ENCODE results near the gene ZNF835. TPM values are rescaled to one million over a fixed set of nuclear protein-coding genes. Genes with fewer than 3 reads are reported as not detected.
A peak's percentile ranks its signal among the peaks of the same experiment; 100 is the strongest.

Gene ZNF835
- polyA plus RNA-seq (2013, experiment 1 of 2) = not detected
- polyA plus RNA-seq (2013, experiment 2 of 2) = not detected

DNA sequence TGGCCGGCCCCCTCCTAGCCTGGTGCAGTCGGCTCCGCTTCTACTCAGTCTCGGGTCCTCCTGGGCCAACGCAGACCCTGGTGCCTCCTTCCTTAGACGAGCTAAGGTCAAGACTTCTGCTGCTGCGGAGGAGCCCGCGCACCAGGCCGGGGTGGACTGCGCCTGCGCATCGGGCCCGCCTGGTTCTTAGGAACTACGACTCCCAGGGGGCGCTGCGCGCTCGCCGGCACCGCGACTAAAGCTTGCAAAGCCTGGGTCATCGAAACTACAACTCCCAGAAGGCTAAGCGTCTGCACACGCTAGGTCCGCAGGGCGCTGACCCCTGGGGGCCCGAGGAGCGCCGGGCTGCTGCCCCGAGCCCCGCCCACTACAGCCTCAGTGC is at the start of gene ZNF835:
Gene ZNF835 (minus strand): TSS at position 145 of the 382 bp plus-strand sequence. CDS start 6,559 bp downstream, outside the sequence.
- H2BK120ac ChIP-seq (ENCODE audit: low read depth, low read length) = no peak within 1 kb of the TSS
- no peak within 1 kb of the TSS for H2AFZ ChIP-seq (ENCODE audit: low read depth, low read length)
- 42% methylated on average over 32 of the region's 32 CpGs for WGBS
- H3K36me3 ChIP-seq (ENCODE audit: control insufficient read depth in 1 of 2, insufficient read depth in 2 of 2, low read depth in 1 of 2, low read length in 2 of 2) = no peaks in the 10 kb centered on the region
- no peaks in the 10 kb centered on the region for H3K79me1 ChIP-seq (replicated peaks; ENCODE audit: low read length, poor library complexity, severe bottlenecking)
- H3K4me2 ChIP-seq (ENCODE audit: low read length, poor library complexity, severe bottlenecking) = no peak within 1 kb of the TSS
- H3K27ac ChIP-seq (ENCODE audit: low read length, poor library complexity, severe bottlenecking) = no peak within 1 kb of the TSS
- H3K4me1 ChIP-seq (ENCODE audit: control insufficient read depth, insufficient read depth, low read depth, low read length) = no peaks in the 10 kb centered on the region
- no peak within 1 kb of the TSS for H2BK12ac ChIP-seq (ENCODE audit: low read length in 2 of 2)
- no peak within 1 kb of the TSS for H4K91ac ChIP-seq (ENCODE audit: low read length)
- no peak within 1 kb of the TSS for H3K4ac ChIP-seq (ENCODE audit: low read depth in 1 of 2, low read length in 2 of 2)
- H3K9ac ChIP-seq (ENCODE audit: low read length) = peak within 1 kb of the TSS; percentile 82
- H3K14ac ChIP-seq (ENCODE audit: low read length in 2 of 2) = no peak within 1 kb of the TSS
- no peak within 1 kb of the TSS for H4K8ac ChIP-seq (ENCODE audit: low read length)
- H3K18ac ChIP-seq (ENCODE audit: low read depth in 1 of 2, low read length in 2 of 2) = no peak within 1 kb of the TSS
- DNase-seq = no peak
- H3K23ac ChIP-seq (ENCODE audit: low read length in 2 of 2) = no peak within 1 kb of the TSS
- peaks cover 14% of the 10 kb centered on the region for H3K9me3 ChIP-seq (ENCODE audit: control insufficient read depth, low read length)
- H3K4me3 ChIP-seq (ENCODE audit: insufficient read depth in 1 of 2, low read depth in 1 of 2, low read length in 2 of 2) = peak within 1 kb of the TSS in 1 of 2 experiments; percentile 80
- no peaks in the 10 kb centered on the region for H3K27me3 ChIP-seq (ENCODE audit: control insufficient read depth in 1 of 2, insufficient read depth in 1 of 2, low read length in 2 of 2)
- no peak within 1 kb of the TSS for H2AK5ac ChIP-seq (ENCODE audit: low read length, severe bottlenecking)
- no peak within 1 kb of the TSS for H2BK5ac ChIP-seq (ENCODE audit: low read depth, low read length, poor library complexity, severe bottlenecking)
- H2BK15ac ChIP-seq (ENCODE audit: low read depth, poor library complexity, severe bottlenecking) = no peak within 1 kb of the TSS

DNA sequence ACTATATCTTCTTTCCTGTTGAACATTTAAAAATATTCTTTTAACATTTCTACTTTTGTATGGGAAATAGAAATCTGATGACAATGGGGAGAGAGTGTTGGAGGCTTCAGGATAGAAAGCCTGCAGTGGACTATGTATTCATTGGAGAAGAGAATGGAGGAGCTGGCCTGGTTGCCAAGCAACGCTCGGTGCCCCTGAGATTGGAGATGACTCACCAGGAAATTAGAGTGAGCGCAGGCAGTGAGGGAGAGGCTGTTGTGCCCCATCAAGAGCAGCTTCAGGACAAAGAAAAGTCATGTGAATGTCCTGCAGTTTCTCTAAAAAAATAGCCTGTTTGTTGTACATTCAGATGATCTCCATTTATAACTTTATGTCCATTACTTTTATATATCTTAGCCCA is 48.7 kb upstream of the ZNF835 start:
- H3K18ac ChIP-seq (ENCODE audit: low read depth in 1 of 2, low read length in 2 of 2) = no peak overlapping the region
- WGBS = 53% methylated on average over 3 of the region's 3 CpGs
- H2BK15ac ChIP-seq (ENCODE audit: low read depth, poor library complexity, severe bottlenecking) = no peak overlapping the region

DNA sequence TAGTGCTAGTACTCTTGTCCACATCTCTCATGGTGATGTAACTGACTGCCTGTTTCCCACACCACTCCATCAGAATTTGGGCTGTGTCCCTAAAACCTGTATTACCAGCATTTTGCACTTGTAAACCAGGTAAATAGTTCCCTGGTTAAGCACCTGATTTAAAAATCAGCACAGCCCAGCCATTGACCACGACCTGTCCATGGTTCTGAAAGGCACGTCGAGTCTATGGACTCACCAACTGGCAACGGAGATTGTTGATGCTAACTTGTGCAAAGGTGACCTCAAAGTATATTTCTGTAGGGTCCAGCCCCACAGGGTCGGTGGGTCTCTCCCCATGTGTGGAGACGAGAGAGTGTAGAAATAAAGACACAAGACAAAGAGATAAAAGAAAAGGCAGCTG is 46.7 kb upstream of the ZNF835 start:
- H3K9me3 ChIP-seq (ENCODE audit: control insufficient read depth, low read length) = peaks cover 15% of the 10 kb centered on the region
- no peak overlapping the region for H2AK5ac ChIP-seq (ENCODE audit: low read length, severe bottlenecking)
- H3K36me3 ChIP-seq (ENCODE audit: control insufficient read depth in 1 of 2, insufficient read depth in 2 of 2, low read depth in 1 of 2, low read length in 2 of 2) = no peaks in the 10 kb centered on the region
- H3K4me1 ChIP-seq (ENCODE audit: control insufficient read depth, insufficient read depth, low read depth, low read length) = no peaks in the 10 kb centered on the region
- H3K23ac ChIP-seq (ENCODE audit: low read length in 2 of 2) = no peak overlapping the region
- no peak overlapping the region for H3K18ac ChIP-seq (ENCODE audit: low read depth in 1 of 2, low read length in 2 of 2)
- H4K8ac ChIP-seq (ENCODE audit: low read length) = no peak overlapping the region
- H2BK15ac ChIP-seq (ENCODE audit: low read depth, poor library complexity, severe bottlenecking) = no peak overlapping the region
- H3K4me3 ChIP-seq (ENCODE audit: insufficient read depth in 1 of 2, low read depth in 1 of 2, low read length in 2 of 2) = no peak overlapping the region
- no peak overlapping the region for H3K27ac ChIP-seq (ENCODE audit: low read length, poor library complexity, severe bottlenecking)
- DNase-seq = no peak
- no peak overlapping the region for H3K14ac ChIP-seq (ENCODE audit: low read length in 2 of 2)
- H3K4me2 ChIP-seq (ENCODE audit: low read length, poor library complexity, severe bottlenecking) = no peak overlapping the region
- no peak overlapping the region for H4K91ac ChIP-seq (ENCODE audit: low read length)
- H2BK12ac ChIP-seq (ENCODE audit: low read length in 2 of 2) = no peak overlapping the region
- H2BK120ac ChIP-seq (ENCODE audit: low read depth, low read length) = no peak overlapping the region
- H2BK5ac ChIP-seq (ENCODE audit: low read depth, low read length, poor library complexity, severe bottlenecking) = no peak overlapping the region
- 61% methylated on average over 6 of the region's 6 CpGs for WGBS
- no peak overlapping the region for H2AFZ ChIP-seq (ENCODE audit: low read depth, low read length)
- H3K79me1 ChIP-seq (replicated peaks; ENCODE audit: low read length, poor library complexity, severe bottlenecking) = no peaks in the 10 kb centered on the region
- no peak overlapping the region for H3K4ac ChIP-seq (ENCODE audit: low read depth in 1 of 2, low read length in 2 of 2)
- no peaks in the 10 kb centered on the region for H3K27me3 ChIP-seq (ENCODE audit: control insufficient read depth in 1 of 2, insufficient read depth in 1 of 2, low read length in 2 of 2)
- no peak overlapping the region for H3K9ac ChIP-seq (ENCODE audit: low read length)

More for the DNA sequence above, 48.7 kb upstream of the ZNF835 start:
- H3K36me3 ChIP-seq (ENCODE audit: control insufficient read depth in 1 of 2, insufficient read depth in 2 of 2, low read depth in 1 of 2, low read length in 2 of 2) = no peaks in the 10 kb centered on the region
- no peak overlapping the region for H3K9ac ChIP-seq (ENCODE audit: low read length)
- H3K4me2 ChIP-seq (ENCODE audit: low read length, poor library complexity, severe bottlenecking) = no peak overlapping the region
- no peak overlapping the region for H2AK5ac ChIP-seq (ENCODE audit: low read length, severe bottlenecking)
- no peak overlapping the region for H3K4me3 ChIP-seq (ENCODE audit: insufficient read depth in 1 of 2, low read depth in 1 of 2, low read length in 2 of 2)
- no peaks in the 10 kb centered on the region for H3K27me3 ChIP-seq (ENCODE audit: control insufficient read depth in 1 of 2, insufficient read depth in 1 of 2, low read length in 2 of 2)
- DNase-seq = no peak
- no peak overlapping the region for H3K23ac ChIP-seq (ENCODE audit: low read length in 2 of 2)
- no peak overlapping the region for H2BK12ac ChIP-seq (ENCODE audit: low read length in 2 of 2)
- no peak overlapping the region for H3K14ac ChIP-seq (ENCODE audit: low read length in 2 of 2)
- H3K4ac ChIP-seq (ENCODE audit: low read depth in 1 of 2, low read length in 2 of 2) = no peak overlapping the region
- no peak overlapping the region for H4K91ac ChIP-seq (ENCODE audit: low read length)
- H2AFZ ChIP-seq (ENCODE audit: low read depth, low read length) = no peak overlapping the region
- no peak overlapping the region for H3K27ac ChIP-seq (ENCODE audit: low read length, poor library complexity, severe bottlenecking)
- no peak overlapping the region for H4K8ac ChIP-seq (ENCODE audit: low read length)
- no peaks in the 10 kb centered on the region for H3K4me1 ChIP-seq (ENCODE audit: control insufficient read depth, insufficient read depth, low read depth, low read length)
- H3K79me1 ChIP-seq (replicated peaks; ENCODE audit: low read length, poor library complexity, severe bottlenecking) = no peaks in the 10 kb centered on the region
- no peak overlapping the region for H2BK120ac ChIP-seq (ENCODE audit: low read depth, low read length)
- H2BK5ac ChIP-seq (ENCODE audit: low read depth, low read length, poor library complexity, severe bottlenecking) = no peak overlapping the region
- peaks cover 18% of the 10 kb centered on the region for H3K9me3 ChIP-seq (ENCODE audit: control insufficient read depth, low read length)

DNA sequence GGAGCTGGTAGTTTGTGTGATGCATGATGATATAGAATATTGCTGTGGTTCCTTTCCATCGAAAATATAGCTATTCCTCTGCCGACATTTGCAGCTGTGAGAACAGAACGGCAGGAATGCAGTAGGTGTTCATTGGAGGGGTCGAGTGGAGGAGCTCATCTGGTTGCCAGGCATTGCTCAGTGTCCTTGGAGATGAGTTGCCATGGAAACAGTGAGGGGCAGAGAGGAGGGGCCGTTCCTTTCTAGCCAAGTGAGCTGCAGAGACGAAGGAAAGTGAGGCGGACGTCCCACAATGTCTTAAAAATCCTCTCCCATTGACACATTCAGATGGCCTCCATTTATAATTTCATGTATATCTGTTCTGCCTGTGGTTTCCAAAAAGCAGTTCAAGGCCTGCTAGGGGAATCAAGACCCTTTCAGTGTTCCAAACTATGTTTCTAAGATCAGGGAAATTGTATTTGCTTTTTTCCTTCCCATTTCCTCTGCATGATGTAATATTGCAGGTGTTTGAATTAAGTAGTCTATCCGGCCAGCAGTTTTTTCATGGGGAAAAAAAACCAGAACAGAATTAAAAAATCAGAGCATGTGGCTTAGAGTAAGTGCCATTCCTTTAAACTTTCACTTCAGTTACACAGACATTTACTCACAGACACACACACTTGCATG is 41.2 kb upstream of the ZNF835 start:
- no peak overlapping the region for H3K4me2 ChIP-seq (ENCODE audit: low read length, poor library complexity, severe bottlenecking)
- H4K91ac ChIP-seq (ENCODE audit: low read length) = no peak overlapping the region
- H3K79me1 ChIP-seq (replicated peaks; ENCODE audit: low read length, poor library complexity, severe bottlenecking) = no peaks in the 10 kb centered on the region
- H3K14ac ChIP-seq (ENCODE audit: low read length in 2 of 2) = no peak overlapping the region
- no peak for DNase-seq
- H2AK5ac ChIP-seq (ENCODE audit: low read length, severe bottlenecking) = no peak overlapping the region
- no peak overlapping the region for H3K23ac ChIP-seq (ENCODE audit: low read length in 2 of 2)
- H3K27me3 ChIP-seq (ENCODE audit: control insufficient read depth in 1 of 2, insufficient read depth in 1 of 2, low read length in 2 of 2) = no peaks in the 10 kb centered on the region
- no peak overlapping the region for H2BK12ac ChIP-seq (ENCODE audit: low read length in 2 of 2)
- no peak overlapping the region for H3K9ac ChIP-seq (ENCODE audit: low read length)
- no peak overlapping the region for H4K8ac ChIP-seq (ENCODE audit: low read length)
- no peak overlapping the region for H3K27ac ChIP-seq (ENCODE audit: low read length, poor library complexity, severe bottlenecking)
- H2AFZ ChIP-seq (ENCODE audit: low read depth, low read length) = no peak overlapping the region
- peaks cover 38% of the 10 kb centered on the region for H3K9me3 ChIP-seq (ENCODE audit: control insufficient read depth, low read length)
- no peaks in the 10 kb centered on the region for H3K36me3 ChIP-seq (ENCODE audit: control insufficient read depth in 1 of 2, insufficient read depth in 2 of 2, low read depth in 1 of 2, low read length in 2 of 2)
- no peak overlapping the region for H3K4ac ChIP-seq (ENCODE audit: low read depth in 1 of 2, low read length in 2 of 2)
- H2BK5ac ChIP-seq (ENCODE audit: low read depth, low read length, poor library complexity, severe bottlenecking) = no peak overlapping the region
- H2BK15ac ChIP-seq (ENCODE audit: low read depth, poor library complexity, severe bottlenecking) = no peak overlapping the region
- no peaks in the 10 kb centered on the region for H3K4me1 ChIP-seq (ENCODE audit: control insufficient read depth, insufficient read depth, low read depth, low read length)
- H3K18ac ChIP-seq (ENCODE audit: low read depth in 1 of 2, low read length in 2 of 2) = no peak overlapping the region
- WGBS = 56% methylated on average over 8 of the region's 9 CpGs
- no peak overlapping the region for H3K4me3 ChIP-seq (ENCODE audit: insufficient read depth in 1 of 2, low read depth in 1 of 2, low read length in 2 of 2)
- H2BK120ac ChIP-seq (ENCODE audit: low read depth, low read length) = no peak overlapping the region

Measured in mesenchymal stem cell (in vitro differentiated cells and primary cell).